ENCODE measurements around the gene ZKSCAN4. TPM values are rescaled to one million over a fixed set of nuclear protein-coding genes. Genes with fewer than 3 reads are reported as not detected.

The ZKSCAN4 gene
- total RNA-seq, 1 experiment from 2014 or later: 5.5 TPM

- intact Hi-C loops (cut with micrococcal nuclease; ENCODE audit: unreplicated experiment): no loop called here
- no peaks in the 10 kb centered on the region for H3K4me1 Mint-ChIP-seq (ENCODE audit: low read depth, unreplicated experiment)
- no peaks in the 10 kb centered on the region for H3K27me3 Mint-ChIP-seq (ENCODE audit: insufficient read depth, unreplicated experiment)
- H3K27ac Mint-ChIP-seq (ENCODE audit: unreplicated experiment): no peak overlapping the region
- H3K4me3 ChIP-seq (ENCODE audit: low read depth, low read length): no peak overlapping the region
- peaks cover 22% of the 10 kb centered on the region for H3K36me3 Mint-ChIP-seq (ENCODE audit: insufficient read depth, unreplicated experiment)
- no peaks in the 10 kb centered on the region for H3K9me3 ChIP-seq
- ChIA-PET CTCF (no interaction called here), POLR2A (no interaction called here)
- TF ChIP-seq CTCF (IDR thresholded peaks at IDR 0.05; ENCODE audit: insufficient read depth in 1 of 2, low read depth in 1 of 2, low read length in 1 of 2, severe bottlenecking in 1 of 2, unreplicated experiment in 1 of 2): no peak
- H3K36me3 ChIP-seq (ENCODE audit: control insufficient read depth, insufficient read depth, low read length): no peaks in the 10 kb centered on the region
- no peaks in the 10 kb centered on the region for H3K4me1 ChIP-seq
- H3K9me3 Mint-ChIP-seq (ENCODE audit: unreplicated experiment): no peaks in the 10 kb centered on the region
- H3K27me3 ChIP-seq (replicated peaks; ENCODE audit: control insufficient read depth, insufficient read depth, low read length): no peaks in the 10 kb centered on the region
- no peak for DNase-seq
- BruUV-seq (replicated peaks): no TSS peak
- no peak overlapping the region for H3K4me3 Mint-ChIP-seq (ENCODE audit: unreplicated experiment)
Measured at GRCh38 chr6:28245206-28245941, 6.7 kb downstream of the ZKSCAN4 start.

- CTCF ChIA-PET: no interaction called here
- H3K36me3 ChIP-seq (ENCODE audit: control insufficient read depth, insufficient read depth, low read length): no peaks in the 10 kb centered on the region
Measured at GRCh38 chr6:28243946-28244345, 8.1 kb downstream of the ZKSCAN4 start.

DNA sequence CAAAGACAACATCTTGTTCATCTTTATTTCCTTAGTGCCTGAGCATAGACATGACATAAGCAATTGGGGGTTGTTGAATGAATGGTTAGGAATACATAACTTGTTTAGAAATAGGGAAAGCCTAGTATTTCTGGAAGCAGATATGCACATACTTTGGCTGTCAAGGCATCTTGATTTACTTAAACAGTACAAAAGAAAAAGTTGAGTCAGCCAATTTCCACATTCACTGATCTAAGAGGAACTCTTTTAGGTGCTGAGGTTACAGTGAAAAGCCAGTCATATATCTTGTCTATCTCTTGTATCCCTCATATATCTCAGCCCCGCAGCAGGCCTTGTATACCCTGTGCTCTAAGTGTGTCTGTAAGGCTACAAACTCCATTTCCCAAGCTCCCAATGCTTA, 11.6 kb downstream of the ZKSCAN4 start:
- DNase-seq: no peak
- ChIA-PET POLR2A (no interaction called here), CTCF (no interaction called here)
- no peaks in the 10 kb centered on the region for H3K9me3 ChIP-seq
- Mint-ChIP-seq H3K27ac (ENCODE audit: unreplicated experiment) (no peak overlapping the region), H3K9me3 (ENCODE audit: unreplicated experiment) (no peaks in the 10 kb centered on the region), H3K36me3 (ENCODE audit: insufficient read depth, unreplicated experiment) (no peaks in the 10 kb centered on the region), H3K27me3 (ENCODE audit: insufficient read depth, unreplicated experiment) (no peaks in the 10 kb centered on the region), H3K4me3 (ENCODE audit: unreplicated experiment) (no peak overlapping the region), H3K4me1 (ENCODE audit: low read depth, unreplicated experiment) (no peaks in the 10 kb centered on the region)
- TF ChIP-seq CTCF (IDR thresholded peaks at IDR 0.05; ENCODE audit: insufficient read depth in 1 of 2, low read depth in 1 of 2, low read length in 1 of 2, severe bottlenecking in 1 of 2, unreplicated experiment in 1 of 2): no peak
- intact Hi-C loops (cut with micrococcal nuclease; ENCODE audit: unreplicated experiment): no loop called here
- no TSS peak for BruUV-seq (replicated peaks)
- H3K27me3 ChIP-seq (replicated peaks; ENCODE audit: control insufficient read depth, insufficient read depth, low read length): no peaks in the 10 kb centered on the region
- no peaks in the 10 kb centered on the region for H3K4me1 ChIP-seq
- H3K36me3 ChIP-seq (ENCODE audit: control insufficient read depth, insufficient read depth, low read length): no peaks in the 10 kb centered on the region
- no peak overlapping the region for H3K4me3 ChIP-seq (ENCODE audit: low read depth, low read length)

More at GRCh38 chr6:28243946-28244345, 8.1 kb downstream of the ZKSCAN4 start:
- no peak for DNase-seq
- H3K4me1 Mint-ChIP-seq (ENCODE audit: low read depth, unreplicated experiment): no peaks in the 10 kb centered on the region
- no peak for TF ChIP-seq CTCF (IDR thresholded peaks at IDR 0.05; ENCODE audit: insufficient read depth in 1 of 2, low read depth in 1 of 2, low read length in 1 of 2, severe bottlenecking in 1 of 2, unreplicated experiment in 1 of 2)
- no peak overlapping the region for H3K4me3 Mint-ChIP-seq (ENCODE audit: unreplicated experiment)
- POLR2A ChIA-PET: no interaction called here
- H3K27me3 ChIP-seq (replicated peaks; ENCODE audit: control insufficient read depth, insufficient read depth, low read length): no peaks in the 10 kb centered on the region
- intact Hi-C loops (cut with micrococcal nuclease; ENCODE audit: unreplicated experiment): no loop called here
- no peak overlapping the region for H3K4me3 ChIP-seq (ENCODE audit: low read depth, low read length)
- H3K27me3 Mint-ChIP-seq (ENCODE audit: insufficient read depth, unreplicated experiment): no peaks in the 10 kb centered on the region
- BruUV-seq (replicated peaks): no TSS peak
- H3K27ac Mint-ChIP-seq (ENCODE audit: unreplicated experiment): no peak overlapping the region
- no peaks in the 10 kb centered on the region for H3K9me3 Mint-ChIP-seq (ENCODE audit: unreplicated experiment)
- H3K9me3 ChIP-seq: no peaks in the 10 kb centered on the region
- H3K4me1 ChIP-seq: no peaks in the 10 kb centered on the region
- peaks cover 22% of the 10 kb centered on the region for H3K36me3 Mint-ChIP-seq (ENCODE audit: insufficient read depth, unreplicated experiment)

Data from Caco-2 (cell line).